ENCODE measurements around the gene EMP1.
"Not testable (repeated sequence)": the region's sequence is repeated elsewhere in the genome, so short reads cannot be mapped to it uniquely, and the experiment has no call there.

Gene EMP1

DNA sequence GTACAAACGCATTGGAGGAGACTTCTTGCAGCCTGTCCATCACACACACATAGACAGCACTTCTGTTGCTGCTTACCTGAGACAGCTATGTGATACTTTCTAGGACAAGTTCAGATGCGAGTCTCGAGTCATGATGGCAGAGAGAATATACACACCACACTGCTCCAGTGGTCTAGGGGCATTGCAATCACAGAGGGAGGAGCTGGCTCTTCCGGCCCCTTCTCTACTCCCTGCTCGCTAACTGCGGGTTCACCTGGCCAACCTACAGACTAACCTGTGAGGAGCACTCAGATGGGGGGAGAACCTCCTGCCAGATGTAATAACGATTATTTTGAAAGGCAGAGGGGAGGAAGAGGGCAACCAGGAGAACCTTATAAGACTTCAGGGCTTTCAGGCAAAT is 30.7 kb downstream of the EMP1 start:
- DNase-seq, result no peak

DNA sequence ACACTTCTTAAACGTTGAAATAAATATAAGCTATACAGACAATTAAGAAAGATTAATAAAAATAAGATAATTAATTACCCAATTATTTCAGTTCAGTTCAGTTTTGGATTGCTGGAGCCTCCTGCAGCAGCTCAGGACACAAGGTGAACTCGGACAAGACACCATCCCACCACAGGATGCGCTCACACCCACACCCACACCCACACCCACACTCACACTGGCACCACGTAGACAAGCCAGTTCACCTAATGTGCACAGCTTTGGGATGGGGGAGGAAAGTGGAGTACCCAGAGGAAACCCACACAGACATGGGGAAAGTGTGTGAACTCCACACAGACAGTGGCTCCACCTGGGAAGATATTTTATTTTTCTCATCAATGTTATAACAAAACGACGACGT is 32.1 kb downstream of the EMP1 start:
- DNase-seq, result no peak

DNA sequence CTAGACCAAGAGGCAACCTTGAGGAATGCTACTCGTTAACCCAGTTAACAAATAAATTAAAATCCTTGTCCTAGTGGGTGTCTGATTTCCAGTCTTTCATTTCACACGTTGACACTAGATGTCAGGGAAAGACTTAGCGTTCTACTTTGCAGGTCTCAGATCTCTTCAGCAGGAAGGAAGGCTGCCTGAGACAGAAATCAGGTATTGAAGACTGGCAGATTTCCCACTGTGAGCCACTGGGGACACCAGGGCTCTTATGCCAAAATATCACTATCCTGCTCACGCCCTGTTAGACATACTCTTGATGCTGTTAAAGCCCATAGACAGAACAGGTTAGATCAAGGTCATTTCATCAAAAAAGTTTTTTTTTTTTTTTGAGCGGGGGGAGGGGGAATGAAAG is 33.0 kb downstream of the EMP1 start:
- no peak for DNase-seq

DNA sequence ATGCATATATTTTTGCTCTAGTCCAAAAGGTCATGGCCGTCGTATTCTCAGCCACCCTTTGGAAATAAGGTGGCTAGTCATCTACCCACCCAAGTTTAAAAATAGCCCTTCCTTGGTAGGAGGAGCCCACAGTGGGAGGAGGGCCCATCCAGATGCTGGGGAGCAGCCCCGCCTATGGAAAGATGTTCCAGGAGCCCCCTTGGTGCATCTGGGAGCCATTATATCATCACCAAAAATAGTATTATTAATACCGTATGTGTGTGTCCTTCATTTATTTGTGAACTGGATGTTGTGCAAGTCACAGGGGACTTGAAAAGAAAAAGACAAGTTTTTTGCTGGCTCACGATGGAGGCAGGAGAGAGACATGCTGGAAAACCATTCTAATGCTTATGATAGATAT is 34.0 kb downstream of the EMP1 start:
- no peak for DNase-seq

DNA sequence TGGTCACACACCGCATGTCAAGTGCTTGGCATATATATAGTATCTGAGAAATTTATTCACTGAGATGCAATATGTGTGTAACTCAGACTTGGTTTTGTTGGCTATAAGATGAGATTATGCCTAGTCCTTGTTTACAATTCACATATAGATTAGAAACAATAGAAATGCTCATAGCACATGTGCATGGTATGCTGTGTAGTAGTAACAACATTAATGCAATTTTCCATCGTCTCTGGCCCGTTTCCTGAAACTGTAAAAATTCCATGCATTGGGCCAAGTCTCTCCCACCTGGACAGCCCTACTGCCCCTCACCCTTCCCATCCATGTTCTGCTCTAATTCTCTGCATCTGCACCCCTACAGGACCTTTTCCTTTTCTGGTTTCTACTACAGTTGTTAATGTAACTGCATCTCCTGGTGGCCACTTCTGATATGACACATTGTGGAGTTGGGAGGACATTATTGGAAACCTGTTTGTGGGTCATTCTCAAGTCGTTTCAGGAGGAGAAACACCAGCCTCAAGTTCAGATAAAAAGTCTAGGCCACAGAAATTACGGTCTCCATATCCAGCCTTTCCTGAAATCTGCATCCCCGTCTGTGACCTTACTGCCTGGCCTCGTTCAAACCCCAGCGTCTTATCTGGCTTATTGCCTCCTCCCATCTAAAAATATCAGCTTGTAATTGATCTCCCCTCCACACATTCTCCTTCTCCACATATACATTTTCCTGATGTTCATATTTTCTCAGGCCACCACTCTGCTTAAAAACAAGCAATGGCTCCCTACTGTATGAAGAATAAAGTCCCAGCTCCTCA is 37.5 kb downstream of the EMP1 start:
- DNase-seq, result no peak

DNA sequence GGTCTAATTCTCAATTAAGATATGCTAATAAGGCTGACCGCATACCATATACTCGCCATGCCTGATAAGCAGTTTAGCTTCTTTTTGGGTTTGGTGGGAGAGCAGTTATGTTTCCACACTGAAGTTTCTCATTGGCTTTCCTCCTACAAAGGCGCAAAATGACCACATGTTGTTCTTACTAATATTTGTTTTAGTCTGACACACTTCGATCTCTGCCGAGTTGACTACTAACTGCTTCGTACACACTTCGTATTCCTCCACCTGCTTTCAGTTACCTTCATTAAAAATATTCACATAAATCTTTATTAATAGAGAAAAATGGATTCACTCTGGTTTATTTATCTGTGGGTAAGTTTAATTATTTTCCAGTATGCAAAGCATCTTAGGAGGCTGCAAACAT is 41.7 kb downstream of the EMP1 start:
- no peak for DNase-seq

DNA sequence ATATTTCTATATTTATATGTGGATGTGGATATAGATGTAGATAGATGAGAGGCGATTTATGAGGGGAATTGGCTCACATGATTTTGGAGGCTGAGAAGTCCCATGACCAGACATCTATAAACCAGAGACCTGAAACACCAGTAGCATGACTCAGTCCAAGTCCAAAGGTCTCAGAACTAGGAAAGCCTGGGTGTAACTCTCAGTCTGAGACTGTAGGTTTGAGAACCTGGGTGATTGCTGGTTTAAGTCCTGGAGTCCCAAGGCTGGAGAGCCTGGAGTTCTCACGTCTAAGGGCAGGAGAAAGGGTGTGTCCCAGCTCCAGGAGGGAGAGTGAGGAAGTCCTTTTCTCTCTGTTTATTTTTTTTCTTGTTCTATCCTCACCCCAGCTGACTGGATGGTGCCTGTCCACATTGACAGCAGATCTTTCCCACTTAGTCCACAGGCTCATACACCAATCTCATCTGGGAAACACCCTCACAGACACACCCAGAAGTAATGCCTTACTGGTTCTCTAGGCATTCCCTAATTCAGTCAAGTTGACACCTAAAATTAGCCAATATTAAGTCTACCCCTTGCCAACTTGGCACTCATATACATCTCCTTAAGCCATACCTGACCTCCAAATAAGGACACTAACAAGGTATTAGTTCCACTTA is 45.4 kb downstream of the EMP1 start:
- no peak for DNase-seq

DNA sequence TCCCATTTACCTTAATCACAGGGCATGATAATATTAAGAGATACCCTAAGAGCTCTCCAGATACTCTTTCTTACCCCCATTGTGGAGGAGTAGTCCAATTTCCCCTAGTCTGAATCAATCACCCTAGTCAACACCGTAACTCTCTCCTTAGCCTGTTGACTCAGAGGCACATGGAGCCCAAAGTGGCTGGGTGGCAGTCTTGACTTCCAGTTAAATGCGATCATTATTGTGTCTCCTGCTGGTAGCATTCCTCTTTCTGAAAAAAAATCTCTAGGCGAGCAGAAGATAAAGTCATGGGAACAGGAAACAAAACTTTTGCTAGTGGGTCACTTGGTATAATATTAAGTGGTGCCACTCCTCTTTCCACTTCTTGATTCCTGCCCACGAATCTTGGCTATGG is 46.4 kb downstream of the EMP1 start:
- DNase-seq, result no peak

DNA sequence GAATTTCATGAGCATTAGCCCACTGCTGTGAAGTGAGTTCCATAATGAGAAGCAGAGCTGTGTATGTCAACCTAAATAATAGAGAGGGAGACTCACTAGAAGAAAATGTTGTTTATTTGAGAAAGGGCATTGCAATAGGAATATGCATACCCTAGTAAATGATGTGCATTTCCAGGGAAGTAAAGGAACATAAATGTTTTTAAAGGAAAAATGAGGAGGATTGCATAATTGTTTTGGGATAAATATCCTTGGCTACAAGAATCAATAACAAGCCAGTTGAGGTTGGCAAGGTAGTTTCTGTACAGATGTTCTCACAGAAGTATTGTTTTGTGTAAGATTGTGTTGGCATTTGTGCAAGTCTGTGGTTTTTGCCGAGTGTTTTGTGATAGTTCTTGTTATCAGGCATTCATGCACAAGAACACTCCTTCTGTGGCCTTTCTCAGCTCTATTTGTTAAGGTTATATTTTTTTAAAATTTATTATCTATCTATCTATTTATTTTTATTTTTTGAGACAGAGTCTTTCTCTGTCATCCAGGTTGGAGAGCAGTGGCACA is 47.1 kb downstream of the EMP1 start:
- DNase-seq, result no peak

DNA sequence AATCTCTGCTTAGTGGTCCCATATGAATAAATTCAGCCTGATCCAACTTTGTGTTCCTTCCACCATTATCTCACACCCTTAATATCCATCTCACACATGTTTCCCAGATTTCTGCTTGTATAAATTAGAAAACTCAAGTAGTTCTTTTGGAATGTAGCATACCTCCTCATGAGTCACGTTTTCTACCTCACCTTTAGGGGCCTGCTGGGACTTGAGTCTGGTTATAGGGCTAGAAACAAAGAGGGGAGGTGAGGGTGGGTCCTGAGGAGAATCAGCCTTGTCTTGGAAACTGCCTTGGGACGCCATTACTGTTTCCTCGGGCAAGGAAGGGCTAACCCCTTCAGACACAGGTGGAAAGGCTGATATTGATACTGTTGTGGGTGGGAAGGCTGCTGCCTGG is 51.1 kb downstream of the EMP1 start:
- DNase-seq, result no peak

DNA sequence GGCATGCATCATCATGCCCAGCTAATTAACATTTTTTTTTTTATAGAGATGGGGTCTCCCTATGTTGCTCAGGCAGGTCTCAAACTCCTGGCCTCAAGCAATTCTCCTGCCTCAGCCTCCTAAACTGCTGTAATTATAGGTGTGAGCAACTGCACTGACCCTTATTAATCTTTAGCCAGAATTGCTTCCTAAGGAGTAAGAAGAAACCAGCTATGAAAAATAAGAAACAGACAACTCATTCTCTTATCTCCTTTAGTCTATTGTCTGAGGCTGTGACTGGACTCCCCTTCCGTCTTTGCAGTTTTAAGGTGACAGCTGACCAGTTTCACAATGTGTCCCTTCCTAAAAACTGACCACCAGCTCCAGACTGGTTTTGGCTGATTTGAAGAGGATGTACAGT is 52.4 kb downstream of the EMP1 start:
- DNase-seq, result no peak

DNA sequence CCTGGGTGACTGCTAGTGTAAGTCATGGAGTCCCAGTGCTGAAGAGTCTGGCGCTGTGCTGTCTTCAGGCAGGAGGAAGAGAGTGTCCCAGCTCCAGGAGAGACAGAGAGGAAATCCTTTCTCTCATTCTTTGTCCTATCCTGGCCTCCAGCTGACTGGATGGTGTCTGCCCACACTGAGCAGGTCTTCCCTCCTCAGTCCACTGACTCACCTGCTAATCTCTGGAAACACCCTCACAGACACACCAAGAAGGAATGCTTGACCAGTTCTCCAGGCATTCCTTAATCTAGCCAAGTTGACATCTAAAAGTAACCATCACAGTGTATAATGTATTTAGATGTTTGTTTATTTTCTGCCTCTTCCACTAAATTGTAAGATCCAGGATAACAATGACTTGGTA is 53.9 kb downstream of the EMP1 start:
- no peak for DNase-seq

DNA sequence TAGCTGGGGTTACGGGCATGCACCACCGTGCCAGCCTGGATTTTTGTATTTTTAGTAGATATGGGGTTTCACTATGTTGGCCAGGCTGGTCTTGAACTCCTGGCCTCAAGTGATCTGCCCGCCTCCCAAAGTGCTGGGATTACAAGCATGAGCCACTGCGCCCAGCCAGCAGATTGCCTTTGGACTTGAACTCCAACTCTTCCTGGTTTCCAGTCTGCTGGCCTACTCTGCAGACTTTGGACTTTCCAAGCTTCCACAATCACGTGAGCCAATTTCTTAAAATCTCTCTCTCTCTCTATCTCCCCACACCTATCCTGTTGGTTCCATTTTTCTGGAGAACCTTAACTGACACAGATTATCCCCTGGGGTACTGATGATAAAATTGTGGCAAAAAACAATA is 55.0 kb downstream of the EMP1 start:
- no peak for DNase-seq

DNA sequence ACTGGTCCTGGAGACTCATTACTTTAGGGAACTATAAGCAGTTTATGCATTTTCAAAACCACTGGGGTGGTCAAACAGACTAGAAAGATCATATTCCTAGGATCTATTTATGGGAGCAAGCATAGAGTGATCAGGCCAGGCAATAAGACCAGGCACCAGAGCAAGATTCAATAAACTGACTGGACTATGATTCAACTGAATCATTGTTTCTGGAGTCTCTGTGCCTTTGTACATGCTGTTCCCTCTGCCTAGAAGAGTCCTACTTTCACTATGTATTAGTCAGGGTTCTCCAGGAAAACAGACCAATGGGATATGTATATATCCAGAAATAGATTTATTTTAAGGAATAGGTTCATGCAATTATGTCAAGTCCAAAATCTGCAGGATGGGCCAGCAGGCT is 55.5 kb downstream of the EMP1 start:
- DNase-seq, result no peak

DNA sequence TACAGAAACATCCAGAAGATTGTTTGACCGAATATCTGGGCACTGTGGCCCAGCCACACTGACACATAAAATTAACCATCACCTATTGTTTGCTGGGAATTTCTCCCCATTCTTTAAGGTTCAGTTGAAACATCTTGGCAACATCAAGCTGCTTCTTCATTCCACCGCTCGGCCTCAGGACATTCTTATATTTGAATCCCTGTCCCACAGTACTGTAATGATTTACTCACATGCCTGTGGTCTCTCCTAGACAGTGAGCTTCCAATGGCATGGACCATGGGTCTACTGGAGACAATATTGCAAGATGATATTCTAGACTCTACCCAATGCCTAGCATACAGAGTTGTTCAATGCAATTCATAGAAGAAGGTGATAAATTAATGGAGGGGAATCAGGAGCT is 56.1 kb downstream of the EMP1 start:
- DNase-seq, result no peak

DNA sequence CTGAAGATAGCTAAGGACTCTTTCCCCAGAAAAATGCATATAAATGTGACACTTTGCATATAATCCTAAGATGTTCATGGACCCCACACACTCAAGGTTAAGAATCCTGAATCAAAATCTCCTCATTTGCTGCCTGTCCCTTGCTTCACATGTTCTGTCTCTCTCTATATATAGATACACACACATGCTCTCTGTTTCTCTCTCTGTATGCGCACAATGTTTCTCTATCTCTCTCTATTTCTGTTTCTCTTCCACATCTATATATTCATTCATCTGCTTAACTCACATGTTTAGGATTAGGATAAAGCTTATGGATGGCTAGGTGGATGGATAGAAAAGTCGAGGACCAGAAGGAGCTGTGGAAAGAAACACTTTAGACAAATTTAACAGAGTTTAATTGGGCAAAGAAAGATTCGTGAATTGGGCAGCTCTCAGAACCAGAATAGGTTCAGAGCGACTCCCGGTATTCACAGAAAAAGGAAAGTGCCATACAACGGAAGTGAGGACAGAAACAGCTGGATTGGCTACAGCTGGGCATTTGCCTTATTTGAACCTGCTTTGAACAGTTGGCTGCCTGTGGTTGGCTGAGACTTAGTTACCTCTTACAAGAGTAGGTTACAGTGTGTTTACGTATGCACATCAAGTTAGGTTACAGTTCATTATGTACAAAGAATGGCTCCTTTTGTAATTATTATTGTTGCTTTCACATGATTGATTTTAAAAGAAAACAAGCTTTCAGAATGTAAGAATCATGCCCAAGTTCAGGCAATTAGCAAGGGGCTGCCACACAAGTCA is 57.6 kb downstream of the EMP1 start:
- no peak for DNase-seq

DNA sequence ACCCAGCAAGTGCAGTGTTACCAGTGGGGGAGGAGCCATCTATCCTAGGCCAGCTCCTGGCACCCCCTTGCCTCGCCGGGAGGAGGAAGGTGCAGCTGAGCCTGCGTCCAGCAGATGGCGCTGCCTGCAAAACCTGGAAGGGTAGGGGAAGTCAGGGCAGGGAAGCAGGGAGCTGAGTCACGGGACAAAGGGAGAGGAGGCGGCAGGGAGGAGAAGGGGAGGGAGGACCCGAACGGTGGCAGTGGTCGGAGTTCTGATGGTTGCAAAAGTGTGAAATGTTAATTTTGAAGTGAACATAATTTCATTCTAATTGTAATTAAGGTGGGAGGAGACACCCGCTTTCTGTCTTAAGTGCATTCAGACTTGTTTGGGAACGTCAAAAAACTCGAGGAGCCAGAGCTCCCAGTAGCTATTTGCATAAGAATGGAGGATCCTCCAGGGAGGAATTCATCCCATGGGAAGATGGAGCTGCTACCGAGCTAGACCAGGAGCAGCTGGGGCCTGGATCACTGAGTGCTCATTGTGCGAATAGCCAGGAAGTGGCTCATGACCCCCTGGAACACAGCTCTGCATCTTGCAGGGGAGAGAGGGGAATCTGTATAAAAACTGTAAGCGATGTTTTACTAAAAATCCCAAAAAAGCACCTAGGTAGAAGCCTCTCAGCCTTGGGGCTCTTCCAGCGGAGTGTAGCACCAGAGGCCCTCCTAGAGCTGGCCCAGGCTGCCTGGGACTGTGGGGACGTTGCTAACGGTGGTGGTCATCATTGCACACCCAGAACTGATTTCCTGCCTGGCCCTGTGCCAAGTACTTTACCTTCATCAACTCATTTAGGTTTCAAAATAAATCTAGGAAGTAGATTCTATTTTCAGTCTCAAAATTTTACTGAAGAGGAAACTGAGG is 59.5 kb downstream of the EMP1 start:
- peak; percentile 89 for DNase-seq

DNA sequence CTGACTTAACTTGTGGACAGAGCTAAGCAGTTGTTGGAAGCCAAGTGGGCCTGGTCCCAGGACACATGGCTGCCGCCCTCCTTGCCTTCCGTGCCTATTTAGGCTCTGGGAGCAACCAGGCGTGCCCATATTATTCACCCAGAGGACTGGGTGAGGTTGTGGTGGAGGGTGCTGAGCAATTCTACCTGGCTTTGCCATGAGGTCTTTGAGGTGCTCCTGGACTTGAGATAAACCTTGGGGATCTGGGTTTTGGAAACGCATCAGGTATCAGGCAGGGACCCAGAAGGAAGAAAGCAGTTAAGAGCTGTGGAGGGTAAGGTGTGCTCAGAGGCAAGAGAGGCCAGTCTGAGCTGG is 60.1 kb downstream of the EMP1 start:
- no peak for DNase-seq

DNA sequence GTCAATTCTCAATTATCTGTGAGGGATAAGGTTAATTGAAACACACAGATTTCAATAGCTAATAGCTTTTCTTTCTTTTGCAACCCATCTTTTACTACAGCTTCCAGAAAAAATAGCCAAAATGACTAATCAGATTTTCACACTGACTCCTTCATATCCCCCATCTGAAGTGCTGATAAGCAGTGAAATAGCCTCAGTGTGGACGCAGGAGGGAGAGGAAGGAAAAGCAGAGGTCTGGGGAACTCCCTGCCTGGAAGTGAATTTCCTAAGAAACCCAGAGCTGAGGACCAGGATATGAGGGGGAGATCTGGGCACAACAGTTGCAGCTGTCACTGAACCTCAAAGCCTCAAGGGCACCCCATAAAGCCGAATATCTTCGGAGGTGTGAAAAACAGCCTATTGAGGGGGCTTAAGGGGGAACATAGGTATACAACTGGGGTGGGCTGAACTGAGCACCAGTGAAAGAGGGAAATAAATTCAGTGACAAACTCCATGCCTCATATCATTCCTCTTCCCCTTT is 60.9 kb downstream of the EMP1 start:
- DNase-seq, result no peak

DNA sequence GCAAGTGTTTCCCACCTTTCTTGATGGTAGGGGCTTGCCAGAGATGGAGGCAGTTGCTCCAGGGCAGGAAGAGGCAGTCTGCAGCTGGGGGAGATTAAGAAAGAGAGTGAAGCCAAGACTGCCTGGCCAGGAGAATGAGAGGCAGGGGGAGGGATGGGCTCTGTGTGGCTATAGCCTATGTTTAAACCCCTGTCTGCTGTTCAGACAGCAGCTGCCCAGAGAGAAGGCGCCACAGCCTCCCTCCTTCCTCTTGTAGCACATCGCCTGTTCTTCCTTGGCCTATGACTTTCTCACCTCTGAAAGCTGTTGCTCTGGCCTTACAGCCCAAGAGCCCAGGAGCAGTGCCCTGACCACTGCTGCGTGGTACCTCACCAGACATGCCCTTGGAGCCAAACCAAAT is 61.7 kb downstream of the EMP1 start:
- DNase-seq, result no peak

DNA sequence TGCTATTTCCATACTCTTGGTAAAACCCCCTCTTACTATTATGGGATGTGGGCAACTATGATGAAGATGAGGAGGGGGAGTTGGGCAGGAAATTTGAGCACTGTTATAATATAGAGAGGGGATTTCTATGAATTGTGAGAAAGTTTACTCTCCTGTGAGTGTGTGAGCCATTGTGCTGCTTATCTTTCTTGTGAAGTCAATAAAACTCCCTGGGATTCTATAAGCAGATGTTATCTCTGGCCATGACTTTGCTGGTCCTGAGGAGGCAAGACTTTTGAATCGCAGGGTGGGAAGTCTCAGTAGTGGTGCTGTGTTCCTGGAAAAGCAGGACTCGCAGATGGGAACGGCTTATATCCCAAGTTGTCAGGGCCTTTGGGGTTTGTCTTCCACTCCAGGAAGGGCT is 62.2 kb downstream of the EMP1 start:
- DNase-seq, result no peak

DNA sequence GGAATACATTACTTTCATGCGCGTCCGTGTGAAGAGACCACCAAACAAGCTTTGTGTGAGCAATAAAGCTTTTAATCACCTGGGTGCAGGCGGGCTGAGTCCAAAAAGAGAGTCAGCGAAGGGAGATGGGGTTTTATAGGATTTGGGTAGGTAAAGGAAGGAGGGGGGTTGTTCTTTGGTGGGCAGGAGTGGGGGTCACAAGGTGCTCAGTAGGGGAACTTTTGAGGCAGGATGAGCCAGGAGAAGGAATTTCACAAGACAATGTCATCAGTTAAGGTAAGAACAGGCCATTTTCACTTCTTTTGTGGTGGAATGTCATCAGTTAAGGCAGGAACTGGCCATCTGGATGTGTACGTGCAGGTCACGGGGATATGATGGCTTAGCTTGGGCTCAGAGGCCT is 63.1 kb downstream of the EMP1 start:
- not testable (repeated sequence) for DNase-seq

DNA sequence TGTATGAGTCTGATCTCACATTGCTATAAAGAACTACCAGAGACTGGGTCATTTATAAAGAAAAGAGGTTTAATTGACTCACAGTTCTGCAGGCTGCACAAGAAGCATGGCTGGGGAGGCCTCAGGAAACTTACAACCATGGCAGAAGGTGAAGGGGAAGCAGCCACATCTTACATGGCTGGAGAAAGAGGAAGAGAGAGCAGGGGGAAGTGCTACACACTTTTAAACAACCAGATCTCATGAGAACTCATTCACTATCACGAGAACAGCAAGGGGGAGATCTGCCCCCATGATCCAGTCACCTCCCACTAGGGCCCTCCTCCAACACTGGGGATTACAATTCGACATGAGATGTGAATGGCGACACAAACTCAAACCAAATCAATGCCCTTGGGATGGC is 71.3 kb downstream of the EMP1 start:
- not testable (repeated sequence) for DNase-seq

Data from NCI-H2107 (cell line).